ENCODE measurements around the gene ZCCHC14. TPM values are rescaled to one million over a fixed set of nuclear protein-coding genes. Genes with fewer than 3 reads are reported as not detected.

The ZCCHC14 gene
- total and polyA plus RNA-seq, 2 donors (not counting 1 experiment from before 2014, with no cell fraction given): 0.70 to 4.4 TPM

GRCh38 chr16:87472935-87473334 lies 19.9 kb downstream of the ZCCHC14 start:
- no peaks in the 10 kb centered on the region for H3K9me3 Mint-ChIP-seq (ENCODE audit: insufficient read depth)
- POLR2A ChIA-PET: no interaction called here
- no peaks in the 10 kb centered on the region for H3K9me3 ChIP-seq (ENCODE audit: control extremely low read depth in 1 of 3, control insufficient read depth in 2 of 3, insufficient read depth in 1 of 3, low read length in 2 of 3)
- no peak overlapping the region for H2AFZ ChIP-seq (ENCODE audit: insufficient read depth, low read depth, low read length, poor library complexity, severe bottlenecking)
- no peak overlapping the region for H3K27ac Mint-ChIP-seq
- no peak for TF ChIP-seq CTCF (IDR thresholded peaks at IDR 0.05)
- no peak for TF ChIP-seq EZH2 (IDR thresholded peaks at IDR 0.05; ENCODE audit: borderline replicate concordance, insufficient read depth, low read depth, low read length, poor library complexity, severe bottlenecking)
- H3K27ac ChIP-seq (ENCODE audit: low read length in 2 of 2): no peak overlapping the region
- H3K4me3 ChIP-seq (ENCODE audit: control extremely low read depth in 1 of 5, extremely low read depth in 1 of 5, insufficient read depth in 1 of 5, low read depth in 2 of 5, low read length in 4 of 5): no peak overlapping the region
- DNase-seq: no peak
- peaks cover 0 to 15% (median 8%) of the 10 kb centered on the region in 4 experiments for H3K27me3 ChIP-seq (replicated peaks in 1 of 4; ENCODE audit: control extremely low read depth in 1 of 4, control insufficient read depth in 3 of 4, insufficient read depth in 4 of 4, low read length in 3 of 4)
- H3K36me3 ChIP-seq (replicated peaks in 1 of 2; ENCODE audit: control extremely low read depth in 1 of 2, control insufficient read depth in 1 of 2, extremely low read depth in 1 of 2, insufficient read depth in 2 of 2, low read length in 1 of 2): no peaks in the 10 kb centered on the region
- ATAC-seq (ENCODE audit: low read depth): no peak
- CTCF ChIA-PET: no interaction called here
- intact Hi-C loops (cut with micrococcal nuclease): no loop called here
- no peak overlapping the region for H3K4me3 Mint-ChIP-seq
- H3K79me2 ChIP-seq (ENCODE audit: control insufficient read depth, insufficient read depth, low read length): peaks cover 7% of the 10 kb centered on the region
- H3K4me1 Mint-ChIP-seq: peaks cover 6% of the 10 kb centered on the region
- no peak overlapping the region for H3K4me2 ChIP-seq (replicated peaks; ENCODE audit: low read depth, low read length, poor library complexity, severe bottlenecking)
- H4K20me1 ChIP-seq (ENCODE audit: control insufficient read depth, insufficient read depth, low read length, poor library complexity, severe bottlenecking): no peaks in the 10 kb centered on the region
- peaks cover 36% of the 10 kb centered on the region for H3K27me3 Mint-ChIP-seq
- no peak overlapping the region for H3K9ac ChIP-seq (ENCODE audit: low read length)
- WGBS (ENCODE audit: insufficient coverage): 95% methylated on average over 4 of the region's 6 CpGs
- no peaks in the 10 kb centered on the region for H3K4me1 ChIP-seq (ENCODE audit: control insufficient read depth in 2 of 2, insufficient read depth in 2 of 2, low read length in 2 of 2)

- peaks cover 7% of the 10 kb centered on the region for H3K79me2 ChIP-seq (ENCODE audit: control insufficient read depth, insufficient read depth, low read length)
- Mint-ChIP-seq H3K4me1 (no peaks in the 10 kb centered on the region), H3K27ac (no peak overlapping the region), H3K9me3 (ENCODE audit: insufficient read depth) (no peaks in the 10 kb centered on the region), H3K4me3 (no peak overlapping the region), H3K27me3 (peaks cover 30% of the 10 kb centered on the region)
- no peaks in the 10 kb centered on the region for H3K9me3 ChIP-seq (ENCODE audit: control extremely low read depth in 1 of 3, control insufficient read depth in 2 of 3, insufficient read depth in 1 of 3, low read length in 2 of 3)
- POLR2A ChIA-PET: no interaction called here
- H3K4me3 ChIP-seq (ENCODE audit: control extremely low read depth in 1 of 5, extremely low read depth in 1 of 5, insufficient read depth in 1 of 5, low read depth in 2 of 5, low read length in 4 of 5): no peak overlapping the region
- H3K4me1 ChIP-seq (ENCODE audit: control insufficient read depth in 2 of 2, insufficient read depth in 2 of 2, low read length in 2 of 2): no peaks in the 10 kb centered on the region
- peaks cover 0 to 16% (median 7%) of the 10 kb centered on the region in 4 experiments for H3K27me3 ChIP-seq (replicated peaks in 1 of 4; ENCODE audit: control extremely low read depth in 1 of 4, control insufficient read depth in 3 of 4, insufficient read depth in 4 of 4, low read length in 3 of 4)
- H3K4me2 ChIP-seq (replicated peaks; ENCODE audit: low read depth, low read length, poor library complexity, severe bottlenecking): no peak overlapping the region
- H3K27ac ChIP-seq (ENCODE audit: low read length in 2 of 2): no peak overlapping the region
- TF ChIP-seq EZH2 (IDR thresholded peaks at IDR 0.05; ENCODE audit: borderline replicate concordance, insufficient read depth, low read depth, low read length, poor library complexity, severe bottlenecking) (no peak), CTCF (IDR thresholded peaks at IDR 0.05) (no peak)
- intact Hi-C loops (cut with micrococcal nuclease): no loop called here
- H3K36me3 ChIP-seq (replicated peaks in 1 of 2; ENCODE audit: control extremely low read depth in 1 of 2, control insufficient read depth in 1 of 2, extremely low read depth in 1 of 2, insufficient read depth in 2 of 2, low read length in 1 of 2): no peaks in the 10 kb centered on the region
- CTCF ChIA-PET: no interaction called here
- 92% methylated on average over 20 of the region's 22 CpGs for WGBS (ENCODE audit: insufficient coverage)
- no peak overlapping the region for H3K9ac ChIP-seq (ENCODE audit: low read length)
- DNase-seq: no peak
- no peaks in the 10 kb centered on the region for H4K20me1 ChIP-seq (ENCODE audit: control insufficient read depth, insufficient read depth, low read length, poor library complexity, severe bottlenecking)
- ATAC-seq (ENCODE audit: low read depth): no peak
- H2AFZ ChIP-seq (ENCODE audit: insufficient read depth, low read depth, low read length, poor library complexity, severe bottlenecking): no peak overlapping the region
Observed at GRCh38 chr16:87472142-87472778, 20.6 kb downstream of the ZCCHC14 start.

Data from B cell (primary cell).